ENCODE results near the gene LMX1B.

DNA sequence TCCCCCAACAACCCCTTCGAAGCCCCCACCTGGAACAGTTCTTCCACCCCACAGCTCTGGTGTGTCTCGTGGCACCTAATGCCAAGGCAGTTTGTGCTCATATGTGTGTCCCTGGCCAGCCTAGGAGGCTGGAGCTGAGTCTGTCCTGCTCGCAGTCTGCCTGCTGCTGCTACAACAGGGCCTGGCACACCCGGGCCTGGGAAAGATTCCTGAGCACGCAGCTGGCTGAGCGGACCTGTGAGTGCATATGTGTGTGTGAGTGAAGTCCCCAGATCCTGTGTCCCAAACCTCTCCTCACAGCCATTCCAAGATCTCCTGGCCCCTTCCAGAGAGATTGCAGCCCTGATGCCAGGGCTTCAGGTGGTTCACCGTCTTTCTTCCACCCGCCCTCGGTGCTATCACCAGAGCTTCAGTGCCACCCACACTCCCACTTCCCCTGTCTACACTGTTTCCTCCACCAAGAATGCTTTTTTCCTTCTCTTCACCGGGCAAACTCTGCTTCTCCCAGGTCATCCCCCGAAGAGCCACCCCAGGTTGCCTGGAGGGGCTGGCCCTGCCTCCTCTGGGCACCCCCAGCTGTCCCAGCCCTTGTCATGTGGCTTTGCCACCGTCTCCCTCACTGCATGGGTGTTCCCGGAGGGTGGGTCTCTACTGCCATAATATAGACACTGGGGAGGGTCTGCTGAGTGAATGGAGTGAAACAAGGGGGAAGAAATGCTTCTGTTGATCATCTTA is 28.4 kb downstream of the LMX1B start:
- no peak for TF ChIP-seq EZH2 (IDR thresholded peaks at IDR 0.05)
- TF ChIP-seq FOXP2 (optimal IDR thresholded peaks at IDR 0.05; ENCODE audit: control extremely low read depth, extremely low read length, insufficient read depth): no peak
- TF ChIP-seq POLR2AphosphoS5 (IDR thresholded peaks at IDR 0.05; ENCODE audit: borderline replicate concordance, low read depth, low read length): no peak

Measured in SK-N-MC (cell line).